ENCODE measurements around the gene NAB1.

NAB1 gene

DNA sequence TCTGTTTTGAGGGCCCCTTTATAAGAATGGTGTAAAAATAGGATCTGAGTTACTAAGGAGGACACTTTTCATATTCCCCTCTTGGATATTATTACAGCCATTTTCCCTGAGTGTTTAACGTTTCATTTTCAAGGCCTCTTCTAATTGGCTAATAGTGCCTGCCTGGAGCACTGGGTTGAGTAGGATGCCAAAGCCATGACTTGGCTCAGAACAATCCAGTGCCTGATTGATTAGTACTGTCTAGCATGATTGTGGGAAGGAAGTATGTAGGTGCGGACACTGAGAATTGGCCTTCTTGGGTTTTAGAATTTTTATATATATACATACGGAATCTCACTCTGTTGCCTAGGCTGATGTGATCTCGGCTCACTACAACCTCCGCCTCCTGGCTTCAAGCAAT is 66.1 kb downstream of the NAB1 start:
- Histone ChIP-seq H3K4me1 (ENCODE audit: insufficient read depth, low read length, severe bottlenecking) (no peaks in the 10 kb centered on the region), H3K79me2 (ENCODE audit: insufficient read depth, low read length) (no peaks in the 10 kb centered on the region), H3K4me2 (ENCODE audit: low read length) (no peak overlapping the region), H4K20me1 (ENCODE audit: insufficient read depth, low read length) (no peaks in the 10 kb centered on the region), H2AFZ (ENCODE audit: low read length) (no peak overlapping the region), H3K36me3 (ENCODE audit: insufficient read depth, low read length) (no peaks in the 10 kb centered on the region), H3K9ac (ENCODE audit: low read length) (no peak overlapping the region), H3F3A (ENCODE audit: insufficient read depth, low read length) (no peaks in the 10 kb centered on the region), H3K27ac (ENCODE audit: low read depth, low read length, poor library complexity, severe bottlenecking) (no peak overlapping the region), H3K9me3 (ENCODE audit: low read length) (no peaks in the 10 kb centered on the region), H3K27me3 (ENCODE audit: insufficient read depth, low read length) (no peaks in the 10 kb centered on the region), H3K4me3 (ENCODE audit: low read depth, low read length, poor library complexity, severe bottlenecking) (no peak overlapping the region), H3K9me2 (ENCODE audit: low read depth, low read length) (no peaks in the 10 kb centered on the region)
- TF ChIP-seq EZH2 (IDR thresholded peaks at IDR 0.05; ENCODE audit: borderline replicate concordance, low read length) = no peak
- TF ChIP-seq, protein P1, sequence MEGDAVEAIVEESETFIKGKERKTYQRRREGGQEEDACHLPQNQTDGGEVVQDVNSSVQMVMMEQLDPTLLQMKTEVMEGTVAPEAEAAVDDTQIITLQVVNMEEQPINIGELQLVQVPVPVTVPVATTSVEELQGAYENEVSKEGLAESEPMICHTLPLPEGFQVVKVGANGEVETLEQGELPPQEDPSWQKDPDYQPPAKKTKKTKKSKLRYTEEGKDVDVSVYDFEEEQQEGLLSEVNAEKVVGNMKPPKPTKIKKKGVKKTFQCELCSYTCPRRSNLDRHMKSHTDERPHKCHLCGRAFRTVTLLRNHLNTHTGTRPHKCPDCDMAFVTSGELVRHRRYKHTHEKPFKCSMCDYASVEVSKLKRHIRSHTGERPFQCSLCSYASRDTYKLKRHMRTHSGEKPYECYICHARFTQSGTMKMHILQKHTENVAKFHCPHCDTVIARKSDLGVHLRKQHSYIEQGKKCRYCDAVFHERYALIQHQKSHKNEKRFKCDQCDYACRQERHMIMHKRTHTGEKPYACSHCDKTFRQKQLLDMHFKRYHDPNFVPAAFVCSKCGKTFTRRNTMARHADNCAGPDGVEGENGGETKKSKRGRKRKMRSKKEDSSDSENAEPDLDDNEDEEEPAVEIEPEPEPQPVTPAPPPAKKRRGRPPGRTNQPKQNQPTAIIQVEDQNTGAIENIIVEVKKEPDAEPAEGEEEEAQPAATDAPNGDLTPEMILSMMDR (IDR thresholded peaks at IDR 0.05; ENCODE audit: low read length) = no peak

DNA sequence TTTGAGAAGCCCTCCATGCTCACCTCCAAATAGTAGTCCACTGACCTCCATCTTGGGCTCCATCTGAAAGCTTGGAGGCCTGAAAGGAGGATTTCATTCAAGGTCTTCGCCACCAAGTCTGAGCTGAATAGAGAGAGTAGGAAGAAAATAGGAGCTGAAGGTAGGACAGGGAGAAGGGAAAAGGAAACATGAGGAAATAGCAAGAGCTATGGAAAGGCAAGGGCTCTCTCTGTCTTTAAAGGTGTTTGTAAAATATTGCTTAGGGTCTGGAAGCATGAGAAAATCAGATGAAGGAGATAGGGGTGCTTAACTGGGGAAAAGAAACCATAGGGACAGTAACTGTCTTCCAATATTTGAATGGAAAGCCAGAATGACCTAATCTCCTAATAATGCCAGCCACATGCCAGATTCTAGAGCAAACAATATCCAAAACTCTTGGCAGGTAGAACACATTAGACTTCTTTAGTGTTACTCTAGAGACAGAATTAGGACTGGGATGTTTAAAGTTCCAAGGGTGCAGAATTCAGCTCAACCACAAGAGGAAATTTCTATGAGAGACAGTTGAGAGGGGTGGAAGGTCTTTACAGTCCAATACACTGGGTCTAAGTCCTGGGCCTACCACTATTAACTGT is 67.4 kb downstream of the NAB1 start:
- Histone ChIP-seq H3K9ac (ENCODE audit: low read length) (no peak overlapping the region), H3K27ac (ENCODE audit: low read depth, low read length, poor library complexity, severe bottlenecking) (no peak overlapping the region), H3K4me2 (ENCODE audit: low read length) (no peak overlapping the region), H2AFZ (ENCODE audit: low read length) (no peak overlapping the region), H3K36me3 (ENCODE audit: insufficient read depth, low read length) (no peaks in the 10 kb centered on the region), H3F3A (ENCODE audit: insufficient read depth, low read length) (no peaks in the 10 kb centered on the region), H3K9me3 (ENCODE audit: low read length) (no peaks in the 10 kb centered on the region), H4K20me1 (ENCODE audit: insufficient read depth, low read length) (no peaks in the 10 kb centered on the region), H3K27me3 (ENCODE audit: insufficient read depth, low read length) (no peaks in the 10 kb centered on the region), H3K79me2 (ENCODE audit: insufficient read depth, low read length) (no peaks in the 10 kb centered on the region), H3K9me2 (ENCODE audit: low read depth, low read length) (no peaks in the 10 kb centered on the region), H3K4me3 (ENCODE audit: low read depth, low read length, poor library complexity, severe bottlenecking) (no peak overlapping the region), H3K4me1 (ENCODE audit: insufficient read depth, low read length, severe bottlenecking) (no peaks in the 10 kb centered on the region)
- TF ChIP-seq, protein P1 (IDR thresholded peaks at IDR 0.05; ENCODE audit: low read length) = no peak
- TF ChIP-seq EZH2 (IDR thresholded peaks at IDR 0.05; ENCODE audit: borderline replicate concordance, low read length) = no peak

DNA sequence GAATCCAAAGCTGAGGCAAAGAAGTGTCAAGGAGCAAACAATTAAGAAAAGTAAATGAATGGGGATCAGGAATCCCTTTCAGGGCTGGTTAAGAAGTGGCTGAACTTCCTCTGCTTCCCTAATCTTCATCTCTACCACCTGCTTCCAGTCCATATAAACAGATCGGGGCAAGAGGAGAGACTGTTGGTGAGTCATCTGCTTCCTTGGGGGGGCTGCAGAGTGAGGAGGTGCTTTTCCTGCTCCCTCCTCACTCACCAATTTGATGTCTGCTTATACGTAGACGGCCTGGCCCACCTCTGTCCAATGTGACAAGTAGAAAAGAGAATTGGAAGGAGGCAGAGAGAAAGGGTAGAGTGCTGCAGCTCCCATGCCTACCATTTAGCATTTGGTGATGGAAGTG is 68.4 kb downstream of the NAB1 start:
- TF ChIP-seq, protein P1 (IDR thresholded peaks at IDR 0.05; ENCODE audit: low read length) = no peak
- no peak overlapping the region for H3K4me2 ChIP-seq (ENCODE audit: low read length)
- H3K4me1 ChIP-seq (ENCODE audit: insufficient read depth, low read length, severe bottlenecking) = no peaks in the 10 kb centered on the region
- H3F3A ChIP-seq (ENCODE audit: insufficient read depth, low read length) = no peaks in the 10 kb centered on the region
- H3K36me3 ChIP-seq (ENCODE audit: insufficient read depth, low read length) = no peaks in the 10 kb centered on the region
- H3K9me2 ChIP-seq (ENCODE audit: low read depth, low read length) = no peaks in the 10 kb centered on the region
- H3K27me3 ChIP-seq (ENCODE audit: insufficient read depth, low read length) = no peaks in the 10 kb centered on the region
- H3K79me2 ChIP-seq (ENCODE audit: insufficient read depth, low read length) = no peaks in the 10 kb centered on the region
- no peak overlapping the region for H2AFZ ChIP-seq (ENCODE audit: low read length)
- no peak overlapping the region for H3K27ac ChIP-seq (ENCODE audit: low read depth, low read length, poor library complexity, severe bottlenecking)
- H3K9me3 ChIP-seq (ENCODE audit: low read length) = no peaks in the 10 kb centered on the region
- no peaks in the 10 kb centered on the region for H4K20me1 ChIP-seq (ENCODE audit: insufficient read depth, low read length)
- H3K4me3 ChIP-seq (ENCODE audit: low read depth, low read length, poor library complexity, severe bottlenecking) = no peak overlapping the region
- H3K9ac ChIP-seq (ENCODE audit: low read length) = no peak overlapping the region

Data from OCI-LY1 (cell line).